GM19455 (cell line): ENCODE results near the gene PLGRKT.
"Not testable (repeated sequence)": the region's sequence is repeated elsewhere in the genome, so short reads cannot be mapped to it uniquely, and the experiment has no call there.

Source experiments
- ATAC-seq: cut with Tn5 transposase; IDR thresholded peaks from one replicate; pipeline ENCODE4 v1.9.1; 2021; ENCODE audit not compliant: unreplicated experiment

The PLGRKT gene

GRCh38 chr9:5433328-5433727 is 4.4 kb downstream of the PLGRKT start:
- ATAC-seq = not testable (repeated sequence)

GRCh38 chr9:5432890-5433289 is 4.8 kb downstream of the PLGRKT start:
- ATAC-seq = not testable (repeated sequence)

- no peak for ATAC-seq
Measured at GRCh38 chr9:5430912-5431311, 6.8 kb downstream of the PLGRKT start.

GRCh38 chr9:5429873-5430564 is 7.7 kb downstream of the PLGRKT start:
- ATAC-seq = no peak

- no peak for ATAC-seq
Measured at GRCh38 chr9:5428794-5429528, 8.8 kb downstream of the PLGRKT start.

GRCh38 chr9:5428172-5428571 is 9.6 kb downstream of the PLGRKT start:
- ATAC-seq = no peak

- no peak for ATAC-seq
Measured at GRCh38 chr9:5427005-5427404, 10.7 kb downstream of the PLGRKT start.

GRCh38 chr9:5425006-5425628 is 12.6 kb downstream of the PLGRKT start:
- ATAC-seq = no peak

GRCh38 chr9:5422276-5422675 is 15.4 kb downstream of the PLGRKT start:
- no peak for ATAC-seq

GRCh38 chr9:5421163-5421562 is 16.6 kb downstream of the PLGRKT start:
- ATAC-seq = no peak

GRCh38 chr9:5419987-5420386 is 17.7 kb downstream of the PLGRKT start:
- no peak for ATAC-seq

- no peak for ATAC-seq
Measured at GRCh38 chr9:5418481-5418880, 19.2 kb downstream of the PLGRKT start.

GRCh38 chr9:5416953-5417352 is 20.8 kb downstream of the PLGRKT start:
- ATAC-seq = no peak

- ATAC-seq = no peak
Measured at GRCh38 chr9:5408596-5408995, 29.1 kb downstream of the PLGRKT start.

GRCh38 chr9:5402217-5402616 is 35.5 kb downstream of the PLGRKT start:
- ATAC-seq = no peak

- not testable (repeated sequence) for ATAC-seq
Measured at GRCh38 chr9:5397547-5397946, 40.2 kb downstream of the PLGRKT start.

- ATAC-seq = no peak
Measured at GRCh38 chr9:5395428-5395827, 42.3 kb downstream of the PLGRKT start.

GRCh38 chr9:5393976-5394375 is 43.7 kb downstream of the PLGRKT start:
- not testable (repeated sequence) for ATAC-seq

GRCh38 chr9:5393497-5393896 is 44.2 kb downstream of the PLGRKT start:
- ATAC-seq = no peak

GRCh38 chr9:5392285-5392684 is 45.4 kb downstream of the PLGRKT start:
- ATAC-seq = no peak

GRCh38 chr9:5389109-5389732 is 48.5 kb downstream of the PLGRKT start:
- no peak for ATAC-seq
